HCT116 (cell line): Measurements from ENCODE around the gene USP26. TPM values are rescaled to one million over a fixed set of nuclear protein-coding genes. Genes with fewer than 3 reads are reported as not detected.
"Not testable (repeated sequence)": the region's sequence is repeated elsewhere in the genome, so short reads cannot be mapped to it uniquely, and the experiment has no call there.

Experiments
- ATAC-seq: fragments of 200-7000 bp; cut with Tn5 transposase; 2 replicates; pipeline ENCODE4 v1.9.1; 2020; ENCODE audit warnings: mild to moderate bottlenecking, moderate library complexity
- BruUV-seq: library from RNA; stranded (reverse); fragments of 400-500 nt; replicated peaks from 2 replicates; lab custom pipeline; 2021; lab: Mats Ljungman, UMichigan
- CTCF ChIA-PET: fragments of 300-600 bp; sonication (Branson Sonifier 250); formaldehyde crosslinking; loops from one replicate; lab custom pipeline; 2021; ENCODE audit warnings: antibody characterized with exemption; lab: Charles Lee
- POLR2A ChIA-PET: fragments of 300-600, 350-600 bp; sonication (Branson Sonifier 250); formaldehyde crosslinking; loops from one replicate; lab custom pipeline; 2021; ENCODE audit warnings: antibody characterized with exemption; lab: Charles Lee
- RAD21 ChIA-PET, 2 experiments: fragments of 300-600 bp; sonication (Branson Sonifier 250); formaldehyde crosslinking; loops; one replicate each; lab custom pipeline; 2023; ENCODE audit warnings: low total read pairs in 2 of 2; ENCODE audit not compliant: uncharacterized antibody in 2 of 2, unreplicated experiment in 2 of 2, low non-redundant PET in 1 of 2; lab: Charles Lee
- DNase-seq: peaks from one replicate; pipeline ENCODE4 v3.0.0-alpha.2; 2010; ENCODE audit warnings: low read depth, low spot score
- H2AFZ ChIP-seq: fragments of 200-600 bp; shearing (Covaris generic), sonication (generic); 2 replicates; pipeline ENCODE4 v1.6.1; 2017; ENCODE audit warnings: low read depth, mixed run types, mixed read lengths, antibody characterized with exemption, low read length; ENCODE audit not compliant: poor library complexity, severe bottlenecking
- H3K27ac ChIP-seq: 2 replicates; pipeline ENCODE4 v1.5.1; 2012; ENCODE audit warnings: low read depth, low read length
- H3K27me3 ChIP-seq: fragments of 200-600 bp; sonication (generic); 2 replicates; pipeline ENCODE4 v1.6.1; 2016; ENCODE audit warnings: mixed run types, low read length, mixed read lengths; ENCODE audit not compliant: insufficient read depth
- H3K36me3 ChIP-seq, 2 experiments: fragments of 200-500 bp in 1 of 2; fragments of 200-600 bp in 1 of 2; sonication (Bioruptor generic) in 1 of 2; sonication (generic) in 1 of 2; 2 replicates each; pipeline versions ENCODE4 v1.5.1 to v1.6.1; 2014 to 2016; ENCODE audit warnings: low read length in 2 of 2, inconsistent platforms in 1 of 2, mixed read lengths in 1 of 2, mixed run types in 1 of 2; ENCODE audit not compliant: insufficient read depth in 2 of 2, control insufficient read depth in 1 of 2
- H3K4me1 ChIP-seq, 2 experiments: fragments of 200-600 bp in 1 of 2; sonication (generic) in 1 of 2; 2 replicates each; pipeline versions ENCODE4 v1.5.1 to v1.6.1; 2012 to 2017; ENCODE audit warnings: low read length in 2 of 2, inconsistent platforms in 1 of 2, mild to moderate bottlenecking in 1 of 2, mixed read lengths in 1 of 2, mixed run types in 1 of 2, moderate library complexity in 1 of 2; ENCODE audit not compliant: insufficient read depth in 2 of 2, control insufficient read depth in 1 of 2
- H3K4me2 ChIP-seq: fragments of 200-600 bp; sonication (generic); 2 replicates; pipeline ENCODE4 v1.6.1; 2017; ENCODE audit warnings: mixed run types, low read length, mixed read lengths
- H3K4me3 ChIP-seq, 2 experiments: fragments of 200-600 bp in 1 of 2; sonication (generic) in 1 of 2; replicated peaks in 1 of 2; 2 replicates each; pipeline ENCODE4 v1.5.1; 2011 to 2016; ENCODE audit warnings: low read length in 2 of 2, control low read depth in 1 of 2, low read depth in 1 of 2, mild to moderate bottlenecking in 1 of 2, mixed read lengths in 1 of 2, mixed run types in 1 of 2
- H3K79me2 ChIP-seq: fragments of 200-600 bp; sonication (generic); 2 replicates; pipeline ENCODE4 v1.6.1; 2017; ENCODE audit warnings: mild to moderate bottlenecking, mixed run types, low read length, moderate library complexity, mixed read lengths; ENCODE audit not compliant: insufficient read depth
- H3K9ac ChIP-seq: fragments of 200-600 bp; sonication (generic); 2 replicates; pipeline ENCODE4 v1.6.1; 2016; ENCODE audit warnings: low read length, mixed read lengths
- H3K9me2 ChIP-seq: fragments of 200-600 bp; sonication (generic), shearing (Covaris generic); 2 replicates; pipeline ENCODE4 v1.6.1; 2017; ENCODE audit warnings: mixed run types, mild to moderate bottlenecking, moderate library complexity; ENCODE audit not compliant: insufficient read depth
- H3K9me3 ChIP-seq, 2 experiments: fragments of 200-500 bp in 1 of 2; fragments of 200-600 bp in 1 of 2; sonication (Bioruptor generic) in 1 of 2; sonication (generic) in 1 of 2; 2 replicates each; pipeline ENCODE4 v1.6.1; 2014 to 2017; ENCODE audit warnings: low read length in 2 of 2, mixed read lengths in 2 of 2, inconsistent platforms in 1 of 2, low read depth in 1 of 2, mild to moderate bottlenecking in 1 of 2, mixed run types in 1 of 2, moderate library complexity in 1 of 2; ENCODE audit not compliant: control insufficient read depth in 1 of 2, insufficient read depth in 1 of 2
- H4K20me1 ChIP-seq: fragments of 200-600 bp; sonication (generic), shearing (Covaris generic); 2 replicates; pipeline ENCODE4 v1.6.1; 2017; ENCODE audit warnings: mixed run types, mild to moderate bottlenecking, moderate library complexity; ENCODE audit not compliant: insufficient read depth
- CBX3 ChIP-seq: IDR thresholded peaks from 2 replicates; pipeline ENCODE4 v1.6.1; 2012; ENCODE audit warnings: low read depth
- CEBPB ChIP-seq: IDR thresholded peaks from 2 replicates; pipeline ENCODE4 v1.6.1; 2012; ENCODE audit warnings: low read depth
- CTCF ChIP-seq, 3 experiments: fragments of 200-600 bp in 1 of 3; sonication (generic) in 1 of 3; IDR thresholded peaks in 2 of 3; conservative IDR thresholded peaks in 1 of 3; 2 replicates each; pipeline ENCODE4 v1.5.1; 2012 to 2017; ENCODE audit warnings: low read depth in 2 of 3, low read length in 2 of 3, antibody characterized with exemption in 1 of 3, borderline replicate concordance in 1 of 3, control low read depth in 1 of 3, mild to moderate bottlenecking in 1 of 3, mixed read lengths in 1 of 3, mixed run types in 1 of 3, moderate library complexity in 1 of 3; ENCODE audit not compliant: insufficient read depth in 1 of 3
- EZH2phosphoT487 ChIP-seq: fragments of 200-600 bp; IDR thresholded peaks from 2 replicates; pipeline ENCODE4 v1.6.1; 2018; ENCODE audit warnings: antibody characterized with exemption, borderline replicate concordance
- SP1 ChIP-seq: IDR thresholded peaks from 2 replicates; pipeline ENCODE4 v1.6.1; 2012; ENCODE audit warnings: low read depth
- intact Hi-C: fragments of 100-400 bp; cut with micrococcal nuclease; formaldehyde crosslinking; loops from 2 replicates; pipeline ENCODE4 v1.10.0; 2022
- total RNA-seq: library from RNA; stranded (reverse); gene quantifications from one replicate; pipeline ENCODE4 v1.2.1, GENCODE V29; 2021; ENCODE audit not compliant: unreplicated experiment

Gene USP26
- total RNA-seq, 1 experiment from 2014 or later, result not detected

- H3K9ac ChIP-seq, H3K4me3 ChIP-seq, H3K4me1 ChIP-seq, RAD21 ChIA-PET, H3K9me2 ChIP-seq, H3K79me2 ChIP-seq, H3K4me2 ChIP-seq, H3K9me3 ChIP-seq, BruUV-seq, H4K20me1 ChIP-seq, H3K27me3 ChIP-seq, DNase-seq, H3K27ac ChIP-seq, H2AFZ ChIP-seq, intact Hi-C loops, CTCF ChIA-PET, H3K36me3 ChIP-seq, POLR2A ChIA-PET, ATAC-seq: not testable (repeated sequence)
Measured at GRCh38 chrX:133077856-133078255, 19.1 kb downstream of the USP26 start.

- H3K79me2 ChIP-seq, result no peaks in the 10 kb centered on the region
- H3K4me1 ChIP-seq, result no peaks in the 10 kb centered on the region
- no peak overlapping the region for H3K27ac ChIP-seq
- intact Hi-C loops, result no loop called here
- H3K27me3 ChIP-seq, result no peaks in the 10 kb centered on the region
- no peaks in the 10 kb centered on the region for H4K20me1 ChIP-seq
- H3K9me3 ChIP-seq, result no peaks in the 10 kb centered on the region
- H3K4me3 ChIP-seq, result no peak overlapping the region
- H3K36me3 ChIP-seq, result no peaks in the 10 kb centered on the region
- H2AFZ ChIP-seq, result no peak overlapping the region
- H3K4me2 ChIP-seq, result no peak overlapping the region
- ATAC-seq, result no peak
- H3K9me2 ChIP-seq, result no peaks in the 10 kb centered on the region
- H3K9ac ChIP-seq, result no peak overlapping the region
- no peak for TF ChIP-seq CBX3
- no peak for TF ChIP-seq CEBPB
- TF ChIP-seq CTCF (IDR thresholded peaks at IDR 0.05 in 2 of 3, conservative IDR thresholded peaks at IDR 0.05 in 1 of 3; ENCODE audit: borderline replicate concordance in 1 of 3, insufficient read depth in 1 of 3, low read depth in 2 of 3, low read length in 2 of 3), result no peak
- TF ChIP-seq SP1, result no peak
- TF ChIP-seq EZH2phosphoT487, result no peak
- POLR2A ChIA-PET, result no interaction called here
- RAD21 ChIA-PET, result no interaction called here
- CTCF ChIA-PET, result no interaction called here
- no TSS peak for BruUV-seq
- no peak for DNase-seq
Measured at GRCh38 chrX:133072566-133072965, 24.3 kb downstream of the USP26 start.
